ENCODE measurements around the gene TOMM22. TPM values are rescaled to one million over a fixed set of nuclear protein-coding genes. Genes with fewer than 3 reads are reported as not detected.
A peak's percentile ranks its signal among the peaks of the same experiment; 100 is the strongest.

Gene TOMM22
- total RNA-seq, 1 experiment from 2014 or later: 124 TPM

DNA sequence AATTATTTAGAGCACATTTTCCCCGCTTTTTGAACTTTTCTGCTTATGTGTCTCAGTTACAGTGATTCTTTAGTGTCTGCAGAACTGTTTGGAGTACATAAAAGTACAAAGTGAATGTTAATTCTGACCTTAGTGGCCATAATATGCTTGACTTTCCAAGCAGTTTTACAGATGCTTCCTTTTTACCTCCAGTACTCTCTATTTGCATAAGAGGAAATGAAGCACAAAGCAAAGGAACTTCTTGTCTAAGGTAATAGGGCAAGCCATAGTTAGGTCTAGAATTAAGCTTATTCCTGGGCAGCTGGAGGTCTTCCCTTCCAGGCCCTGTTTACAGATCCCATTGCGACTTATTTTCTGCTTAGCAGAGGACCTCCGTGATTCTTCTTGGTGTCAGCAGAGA lies 27.5 kb downstream of the TOMM22 start:
- no peak for DNase-seq (ENCODE audit: low read depth)
- in situ Hi-C loops (cut with HindIII; ENCODE audit: low pct_unique_long_range_greater_than_20kb, low sequenced_read_pairs): no loop called here

GRCh38 chr22:38710351-38710750 lies 28.6 kb downstream of the TOMM22 start:
- no peak for DNase-seq (ENCODE audit: low read depth)
- in situ Hi-C loops (cut with HindIII; ENCODE audit: low pct_unique_long_range_greater_than_20kb, low sequenced_read_pairs): no loop called here

- DNase-seq (ENCODE audit: low read depth): no peak
- in situ Hi-C loops (cut with HindIII; ENCODE audit: low pct_unique_long_range_greater_than_20kb, low sequenced_read_pairs): no loop called here
Observed at GRCh38 chr22:38710866-38711265, 29.1 kb downstream of the TOMM22 start.

DNA sequence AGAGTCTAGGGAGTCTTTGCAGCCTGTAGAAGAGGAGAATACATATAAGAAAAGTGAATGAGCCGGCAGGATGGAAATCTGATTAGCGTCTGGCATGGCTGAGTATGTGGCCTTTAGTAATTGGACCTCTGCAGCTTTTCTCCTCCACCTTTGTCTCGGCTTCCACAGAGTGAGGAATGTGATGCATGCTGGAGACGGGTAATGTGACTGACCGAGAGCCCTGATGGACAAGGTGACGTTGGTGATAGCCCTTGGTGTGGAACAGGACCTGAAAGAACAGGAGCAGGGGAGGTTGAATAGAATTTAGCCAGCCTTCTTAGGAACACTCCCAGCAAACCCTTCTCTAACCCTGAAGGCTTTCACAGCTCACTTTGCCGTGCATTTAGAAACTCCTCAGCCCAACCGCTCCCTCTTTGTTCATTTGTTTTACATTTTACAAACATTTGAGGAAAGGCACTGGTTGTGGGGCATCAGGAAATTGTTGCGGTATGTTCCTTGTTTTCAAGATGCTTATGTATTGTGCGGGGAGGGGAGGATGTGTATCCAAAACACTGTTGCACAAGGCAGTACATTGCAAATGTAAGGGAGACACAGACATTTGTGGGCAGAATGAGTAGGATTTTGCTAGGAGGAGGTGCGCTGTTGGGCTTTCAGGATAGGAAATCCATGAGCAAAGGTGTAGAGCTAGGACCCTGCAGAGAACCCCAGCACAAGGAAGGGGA lies 30.9 kb downstream of the TOMM22 start:
- in situ Hi-C loops (cut with HindIII; ENCODE audit: low pct_unique_long_range_greater_than_20kb, low sequenced_read_pairs): no loop called here
- DNase-seq (ENCODE audit: low read depth): no peak

GRCh38 chr22:38713921-38714320 lies 32.2 kb downstream of the TOMM22 start:
- DNase-seq (ENCODE audit: low read depth): no peak
- in situ Hi-C loops (cut with HindIII; ENCODE audit: low pct_unique_long_range_greater_than_20kb, low sequenced_read_pairs): no loop called here

GRCh38 chr22:38715176-38715764 lies 33.5 kb downstream of the TOMM22 start:
- DNase-seq (ENCODE audit: low read depth): no peak
- in situ Hi-C loops (cut with HindIII; ENCODE audit: low pct_unique_long_range_greater_than_20kb, low sequenced_read_pairs): no loop called here

DNA sequence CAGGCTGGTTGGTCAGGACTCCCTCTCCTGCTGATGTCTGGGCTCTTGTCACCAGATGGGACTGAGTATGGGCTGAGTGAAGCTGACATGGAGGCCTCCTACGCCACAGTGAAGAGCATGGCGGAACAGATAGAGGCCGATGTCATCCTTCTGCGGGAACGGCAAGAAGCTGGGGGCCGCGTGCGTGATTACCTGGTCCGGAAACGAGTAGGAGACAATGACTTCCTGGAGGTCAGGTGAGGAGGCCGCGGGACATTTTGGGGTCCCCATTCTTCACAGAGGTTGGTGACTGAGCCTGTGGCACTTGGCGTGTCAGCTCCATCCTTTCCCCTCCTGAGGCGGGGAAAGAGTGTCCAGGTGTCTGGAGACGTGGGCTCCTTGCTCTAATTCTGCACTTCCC lies 34.1 kb downstream of the TOMM22 start:
- in situ Hi-C loops (cut with HindIII; ENCODE audit: low pct_unique_long_range_greater_than_20kb, low sequenced_read_pairs): no loop called here
- no peak for DNase-seq (ENCODE audit: low read depth)

GRCh38 chr22:38716271-38716670 lies 34.5 kb downstream of the TOMM22 start:
- in situ Hi-C loops (cut with HindIII; ENCODE audit: low pct_unique_long_range_greater_than_20kb, low sequenced_read_pairs): no loop called here
- DNase-seq (ENCODE audit: low read depth): no peak

- in situ Hi-C loops (cut with HindIII; ENCODE audit: low pct_unique_long_range_greater_than_20kb, low sequenced_read_pairs): no loop called here
Observed at GRCh38 chr22:38716826-38717225, 35.1 kb downstream of the TOMM22 start.

GRCh38 chr22:38717244-38717643 lies 35.5 kb downstream of the TOMM22 start:
- in situ Hi-C loops (cut with HindIII; ENCODE audit: low pct_unique_long_range_greater_than_20kb, low sequenced_read_pairs): no loop called here
- no peak for DNase-seq (ENCODE audit: low read depth)

More at GRCh38 chr22:38716826-38717225, 35.1 kb downstream of the TOMM22 start:
- no peak for DNase-seq (ENCODE audit: low read depth)

DNA sequence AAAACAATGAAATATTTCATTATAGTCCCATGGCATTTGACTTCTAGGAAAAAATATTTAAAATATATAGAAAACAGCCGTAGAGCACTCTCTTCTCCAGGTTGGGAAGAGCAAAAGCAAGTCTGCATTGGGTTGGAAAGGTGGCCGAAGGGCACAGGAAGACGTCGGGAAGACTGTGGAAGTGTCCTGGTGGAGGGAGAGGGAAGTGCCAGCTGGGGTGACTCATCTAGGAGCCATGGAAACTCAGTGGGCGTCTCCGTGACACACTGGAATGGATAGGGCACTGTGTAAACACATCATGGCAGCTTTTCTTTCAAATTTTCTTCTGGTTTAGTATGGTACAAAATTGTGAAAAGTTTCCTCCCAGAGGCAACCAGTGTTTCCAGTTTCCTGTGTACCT lies 36.7 kb downstream of the TOMM22 start:
- in situ Hi-C loops (cut with HindIII; ENCODE audit: low pct_unique_long_range_greater_than_20kb, low sequenced_read_pairs): no loop called here
- peak; percentile 74 for DNase-seq (ENCODE audit: low read depth)

DNA sequence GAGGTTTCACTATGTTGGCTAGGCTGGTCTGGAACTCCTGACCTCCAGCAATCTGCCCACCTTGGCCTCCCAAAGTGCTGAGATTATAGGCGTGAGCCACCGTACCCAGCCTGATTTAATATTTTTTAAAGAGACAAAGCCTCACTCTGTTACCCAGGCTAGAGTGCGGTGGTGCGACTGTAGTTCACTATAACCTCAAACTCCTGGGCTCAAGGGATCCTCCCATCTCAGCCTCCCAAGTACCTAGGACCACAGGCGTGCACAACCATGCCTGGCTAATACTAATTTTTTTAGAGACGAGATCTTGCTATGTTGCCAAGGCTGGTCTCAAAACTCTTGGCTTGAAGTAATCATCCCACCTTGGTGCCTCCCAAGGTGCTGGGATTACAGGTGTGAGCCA lies 37.4 kb downstream of the TOMM22 start:
- in situ Hi-C loops (cut with HindIII; ENCODE audit: low pct_unique_long_range_greater_than_20kb, low sequenced_read_pairs): no loop called here

DNA sequence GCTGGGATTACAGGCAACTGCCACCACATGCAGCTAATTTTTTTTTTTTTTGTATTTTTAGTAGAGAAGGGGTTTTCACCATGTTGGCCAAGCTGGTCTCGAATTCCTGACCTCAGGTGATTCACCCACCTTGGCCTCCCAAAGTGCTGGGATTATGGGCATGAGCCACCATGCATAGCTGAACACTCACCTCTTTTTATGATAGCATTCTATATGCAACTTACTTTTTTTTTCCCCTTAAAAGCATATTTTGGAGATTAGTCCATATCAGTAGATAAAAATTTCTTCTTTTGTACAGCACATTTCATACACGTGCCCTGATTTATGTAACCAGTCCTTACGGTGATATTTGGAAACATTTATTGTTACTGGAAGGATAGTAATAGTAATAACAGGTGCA lies 38.6 kb downstream of the TOMM22 start:
- in situ Hi-C loops (cut with HindIII; ENCODE audit: low pct_unique_long_range_greater_than_20kb, low sequenced_read_pairs): no loop called here
- DNase-seq (ENCODE audit: low read depth): no peak

More for the DNA sequence above, 37.4 kb downstream of the TOMM22 start:
- DNase-seq (ENCODE audit: low read depth): no peak

- in situ Hi-C loops (cut with HindIII; ENCODE audit: low pct_unique_long_range_greater_than_20kb, low sequenced_read_pairs): no loop called here
- DNase-seq (ENCODE audit: low read depth): no peak
Observed at GRCh38 chr22:38721551-38721950, 39.8 kb downstream of the TOMM22 start.

DNA sequence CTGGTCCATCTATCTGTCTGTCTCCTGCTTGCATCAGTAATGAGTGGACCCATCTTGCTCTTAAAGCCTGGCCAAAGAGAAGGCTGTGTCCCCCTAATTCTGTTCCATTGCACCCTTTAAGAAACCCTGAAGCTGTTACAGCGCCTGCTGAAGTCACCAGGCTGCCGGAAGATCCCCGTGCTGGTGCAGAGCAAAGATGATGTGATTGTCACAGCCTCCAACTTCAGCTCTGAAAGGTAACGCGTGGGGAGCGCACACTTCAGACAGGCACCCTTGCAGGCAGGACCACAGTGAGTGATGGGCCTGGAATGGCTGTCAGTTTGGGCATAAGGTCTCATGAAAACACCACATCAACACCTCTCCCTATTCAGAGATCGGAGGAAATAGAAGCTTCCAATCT lies 42.4 kb downstream of the TOMM22 start:
- in situ Hi-C loops (cut with HindIII; ENCODE audit: low pct_unique_long_range_greater_than_20kb, low sequenced_read_pairs): no loop called here
- DNase-seq (ENCODE audit: low read depth): no peak

DNA sequence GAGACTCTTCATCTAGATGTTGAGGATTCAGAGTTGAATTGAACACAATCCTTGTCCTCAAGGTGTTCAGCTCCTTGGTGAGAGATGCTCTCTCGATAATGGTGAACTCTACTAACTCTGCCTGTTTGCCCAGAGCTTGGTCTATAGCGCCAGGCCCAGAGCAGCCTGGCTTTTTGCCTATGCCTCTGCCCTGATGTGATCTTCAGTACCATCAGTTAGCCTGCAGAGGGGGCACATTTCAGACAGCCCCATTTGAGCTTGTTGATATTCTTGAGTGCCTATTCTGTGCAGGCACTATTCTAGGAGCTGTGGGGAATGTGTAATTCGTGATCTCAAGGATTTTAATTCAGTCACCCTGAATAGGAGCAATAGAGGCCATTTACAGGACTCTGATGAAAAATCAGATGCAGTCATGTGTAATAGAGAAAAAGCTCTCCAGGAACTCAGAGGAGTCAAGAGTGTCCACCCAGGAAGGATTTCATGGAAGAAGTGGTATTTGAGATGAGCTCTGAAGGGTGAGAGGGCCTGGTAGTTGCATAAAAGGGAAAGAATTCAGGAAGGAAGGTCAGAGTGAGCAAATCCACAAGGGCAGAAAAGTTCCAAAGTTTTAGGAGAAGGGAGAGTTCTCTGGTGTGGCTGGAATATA lies 43.3 kb downstream of the TOMM22 start:
- DNase-seq (ENCODE audit: low read depth): no peak

GRCh38 chr22:38725900-38726655 lies 44.3 kb downstream of the TOMM22 start:
- DNase-seq (ENCODE audit: low read depth): no peak
- in situ Hi-C loops (cut with HindIII; ENCODE audit: low pct_unique_long_range_greater_than_20kb, low sequenced_read_pairs): no loop called here

More for the DNA sequence above, 43.3 kb downstream of the TOMM22 start:
- in situ Hi-C loops (cut with HindIII; ENCODE audit: low pct_unique_long_range_greater_than_20kb, low sequenced_read_pairs): no loop called here

- in situ Hi-C loops (cut with HindIII; ENCODE audit: low pct_unique_long_range_greater_than_20kb, low sequenced_read_pairs): no loop called here
- DNase-seq (ENCODE audit: low read depth): no peak
Observed at GRCh38 chr22:38727123-38727522, 45.4 kb downstream of the TOMM22 start.
